Measurements from ENCODE around the gene FOCAD.

DNA sequence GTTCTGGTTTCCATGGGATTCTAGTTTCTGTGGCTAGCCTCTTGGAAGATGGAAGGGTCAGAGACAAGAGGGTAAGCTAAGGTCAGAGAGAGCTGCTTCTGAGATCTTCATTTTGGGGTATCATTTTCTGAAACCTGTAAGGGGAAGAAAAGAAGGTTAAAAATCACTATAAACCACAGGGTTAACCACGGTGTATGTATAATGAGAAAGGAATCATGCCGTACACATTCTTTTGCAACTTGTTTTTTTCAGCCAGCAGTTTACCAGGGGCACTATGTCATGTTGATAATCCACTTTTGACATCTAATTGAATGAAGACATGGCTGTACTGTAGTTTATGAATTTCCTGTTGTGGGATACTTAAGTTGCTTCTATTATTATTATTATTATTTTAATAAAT lies 164.4 kb downstream of the FOCAD start:
- TF ChIP-seq, protein P1, sequence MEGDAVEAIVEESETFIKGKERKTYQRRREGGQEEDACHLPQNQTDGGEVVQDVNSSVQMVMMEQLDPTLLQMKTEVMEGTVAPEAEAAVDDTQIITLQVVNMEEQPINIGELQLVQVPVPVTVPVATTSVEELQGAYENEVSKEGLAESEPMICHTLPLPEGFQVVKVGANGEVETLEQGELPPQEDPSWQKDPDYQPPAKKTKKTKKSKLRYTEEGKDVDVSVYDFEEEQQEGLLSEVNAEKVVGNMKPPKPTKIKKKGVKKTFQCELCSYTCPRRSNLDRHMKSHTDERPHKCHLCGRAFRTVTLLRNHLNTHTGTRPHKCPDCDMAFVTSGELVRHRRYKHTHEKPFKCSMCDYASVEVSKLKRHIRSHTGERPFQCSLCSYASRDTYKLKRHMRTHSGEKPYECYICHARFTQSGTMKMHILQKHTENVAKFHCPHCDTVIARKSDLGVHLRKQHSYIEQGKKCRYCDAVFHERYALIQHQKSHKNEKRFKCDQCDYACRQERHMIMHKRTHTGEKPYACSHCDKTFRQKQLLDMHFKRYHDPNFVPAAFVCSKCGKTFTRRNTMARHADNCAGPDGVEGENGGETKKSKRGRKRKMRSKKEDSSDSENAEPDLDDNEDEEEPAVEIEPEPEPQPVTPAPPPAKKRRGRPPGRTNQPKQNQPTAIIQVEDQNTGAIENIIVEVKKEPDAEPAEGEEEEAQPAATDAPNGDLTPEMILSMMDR (conservative IDR thresholded peaks at IDR 0.05) = no peak
- no peak for TF ChIP-seq EZH2 (IDR thresholded peaks at IDR 0.05; ENCODE audit: low read depth)
